RWPE1 (cell line): ENCODE data around the gene HTRA2.
A peak's percentile ranks its signal among the peaks of the same experiment; 100 is the strongest.
"Not testable (repeated sequence)": the region's sequence is repeated elsewhere in the genome, so short reads cannot be mapped to it uniquely, and the experiment has no call there.

Experiments
- CTCF ChIA-PET: fragments of 350-600 bp; sonication (Branson Sonifier 250); formaldehyde crosslinking; extraction: SDS; loops from one replicate; lab custom pipeline; 2021; lab: Yijun Ruan, JAX
- POLR2A ChIA-PET: fragments of 400-600 bp; formaldehyde crosslinking; extraction: SDS; loops from one replicate; lab custom pipeline; 2020; ENCODE audit warnings: antibody characterized with exemption; ENCODE audit not compliant: low non-redundant PET; lab: Yijun Ruan, JAX
- DNase-seq: peaks from one replicate; pipeline ENCODE4 v3.0.0; 2012; ENCODE audit warnings: low spot score
- H3K27ac ChIP-seq: fragments of 450-650 bp; 2 replicates; pipeline ENCODE4 v1.5.1; 2017
- TF ChIP-seq, protein P1 (sequence below): fragments of 450-650 bp; conservative IDR thresholded peaks from 2 replicates; pipeline ENCODE4 v1.5.1; 2017; ENCODE audit warnings: low read depth, mild to moderate bottlenecking

Gene HTRA2

DNA sequence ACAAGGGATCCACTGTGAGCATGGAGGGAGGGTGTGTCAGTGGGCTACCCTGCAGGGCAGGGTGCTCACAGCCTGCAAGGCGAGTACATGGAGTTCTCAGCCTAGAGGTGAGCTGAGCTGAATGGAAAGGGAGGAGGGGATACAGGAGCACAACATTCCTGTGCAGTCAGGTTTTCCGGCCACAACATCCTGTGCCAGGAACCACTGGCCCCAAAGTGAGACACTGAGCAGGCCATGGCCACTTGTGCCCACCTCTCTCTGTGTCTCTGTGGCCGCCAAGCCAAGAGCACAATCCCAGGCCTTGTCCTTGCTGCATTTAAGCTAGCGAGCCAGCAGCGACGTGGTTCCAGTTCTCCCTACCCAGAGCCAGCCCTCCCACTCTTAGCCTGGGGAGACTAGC is 30.9 kb downstream of the HTRA2 start:
- no peak for DNase-seq
- CTCF ChIA-PET: interaction anchor here (0.6 kb wide), 1 partner anchor 356 kb away, joined by 3 read pairs; no protein-coding TSS in a partner anchor
- H3K27ac ChIP-seq: no peak overlapping the region
- POLR2A ChIA-PET: no interaction called here
- TF ChIP-seq, protein P1, sequence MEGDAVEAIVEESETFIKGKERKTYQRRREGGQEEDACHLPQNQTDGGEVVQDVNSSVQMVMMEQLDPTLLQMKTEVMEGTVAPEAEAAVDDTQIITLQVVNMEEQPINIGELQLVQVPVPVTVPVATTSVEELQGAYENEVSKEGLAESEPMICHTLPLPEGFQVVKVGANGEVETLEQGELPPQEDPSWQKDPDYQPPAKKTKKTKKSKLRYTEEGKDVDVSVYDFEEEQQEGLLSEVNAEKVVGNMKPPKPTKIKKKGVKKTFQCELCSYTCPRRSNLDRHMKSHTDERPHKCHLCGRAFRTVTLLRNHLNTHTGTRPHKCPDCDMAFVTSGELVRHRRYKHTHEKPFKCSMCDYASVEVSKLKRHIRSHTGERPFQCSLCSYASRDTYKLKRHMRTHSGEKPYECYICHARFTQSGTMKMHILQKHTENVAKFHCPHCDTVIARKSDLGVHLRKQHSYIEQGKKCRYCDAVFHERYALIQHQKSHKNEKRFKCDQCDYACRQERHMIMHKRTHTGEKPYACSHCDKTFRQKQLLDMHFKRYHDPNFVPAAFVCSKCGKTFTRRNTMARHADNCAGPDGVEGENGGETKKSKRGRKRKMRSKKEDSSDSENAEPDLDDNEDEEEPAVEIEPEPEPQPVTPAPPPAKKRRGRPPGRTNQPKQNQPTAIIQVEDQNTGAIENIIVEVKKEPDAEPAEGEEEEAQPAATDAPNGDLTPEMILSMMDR: no peak

DNA sequence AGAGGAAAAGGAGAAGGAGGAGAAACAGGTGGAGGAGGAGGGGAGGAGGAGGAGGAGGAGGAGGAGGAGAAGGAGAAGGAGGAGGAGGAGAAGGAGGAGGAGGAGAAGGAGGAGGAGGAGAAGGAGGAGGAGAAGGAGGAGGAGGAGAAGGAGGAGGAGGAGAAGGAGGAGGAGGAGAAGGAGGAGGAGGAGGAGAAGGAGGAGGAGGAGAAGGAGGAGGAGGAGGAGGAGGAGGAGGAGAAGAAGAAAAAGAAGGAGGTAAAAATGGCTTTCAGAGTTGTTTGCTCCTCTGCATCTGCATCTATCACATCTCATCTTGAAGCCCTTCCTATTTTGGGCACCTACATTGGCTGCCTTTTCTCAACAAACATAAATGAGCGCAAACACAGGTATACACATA is 31.3 kb downstream of the HTRA2 start:
- POLR2A ChIA-PET, DNase-seq, H3K27ac ChIP-seq: not testable (repeated sequence)
- CTCF ChIA-PET: interaction anchor here (0.6 kb wide), 1 partner anchor 355 kb away, joined by 3 read pairs; no protein-coding TSS in a partner anchor

DNA sequence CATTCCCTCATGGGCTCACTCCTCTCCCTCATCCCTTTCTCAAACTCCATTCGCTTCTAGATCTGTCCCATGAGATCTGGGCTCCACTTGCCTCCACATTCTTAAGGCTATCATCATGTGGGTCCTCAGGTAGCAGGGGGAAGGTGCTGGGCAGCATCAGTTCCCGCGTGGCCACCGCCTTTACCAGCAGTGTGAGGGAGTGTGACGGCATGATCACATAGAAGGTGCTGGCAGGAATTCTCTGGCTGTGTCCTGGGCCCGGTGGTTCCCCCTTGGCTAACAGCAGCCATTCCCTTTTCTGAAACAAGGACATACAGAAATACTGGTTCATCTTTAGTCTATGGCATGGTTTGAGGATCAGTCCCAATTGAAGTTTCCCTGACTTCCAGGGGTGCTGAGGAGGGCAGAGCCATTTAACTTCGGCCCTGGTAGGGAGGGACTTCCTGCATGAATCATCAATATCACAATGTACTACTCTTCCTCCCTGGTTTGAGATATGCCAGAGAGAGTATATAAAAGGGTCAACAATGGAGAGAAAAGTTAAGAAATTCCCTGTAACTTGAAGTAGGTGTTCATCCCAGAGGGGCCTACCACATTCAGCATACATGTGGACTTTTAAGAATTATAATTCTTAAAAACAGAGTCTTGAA is 32.5 kb downstream of the HTRA2 start:
- POLR2A ChIA-PET: no interaction called here
- CTCF ChIA-PET: interaction anchor here (0.7 kb wide), 1 partner anchor 25 kb away, joined by 3 read pairs; no protein-coding TSS in a partner anchor
- no peak for DNase-seq
- TF ChIP-seq, protein P1: no peak
- no peak overlapping the region for H3K27ac ChIP-seq

DNA sequence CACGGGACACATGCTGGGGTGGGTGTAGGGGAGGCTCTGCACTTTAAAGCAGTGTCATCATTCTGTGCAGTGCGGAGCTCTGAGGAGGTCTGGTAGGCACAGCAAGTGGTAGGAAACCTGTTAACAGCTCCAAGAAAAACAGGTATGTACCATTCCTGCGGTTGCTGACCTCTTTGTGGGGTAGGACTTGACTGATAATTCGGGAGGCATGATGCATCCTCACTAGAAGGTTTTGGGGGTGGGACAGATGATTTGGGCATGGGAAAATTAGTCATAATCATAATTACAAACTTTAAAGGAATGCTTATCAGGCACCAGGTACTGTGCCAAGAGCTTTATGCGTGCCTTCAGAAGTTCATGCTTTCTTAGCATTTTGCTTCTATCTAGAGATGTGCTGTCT is 34.5 kb downstream of the HTRA2 start:
- ChIA-PET CTCF (no interaction called here), POLR2A (no interaction called here)
- TF ChIP-seq, protein P1: no peak
- no peak overlapping the region for H3K27ac ChIP-seq
- peak; percentile 43 for DNase-seq

DNA sequence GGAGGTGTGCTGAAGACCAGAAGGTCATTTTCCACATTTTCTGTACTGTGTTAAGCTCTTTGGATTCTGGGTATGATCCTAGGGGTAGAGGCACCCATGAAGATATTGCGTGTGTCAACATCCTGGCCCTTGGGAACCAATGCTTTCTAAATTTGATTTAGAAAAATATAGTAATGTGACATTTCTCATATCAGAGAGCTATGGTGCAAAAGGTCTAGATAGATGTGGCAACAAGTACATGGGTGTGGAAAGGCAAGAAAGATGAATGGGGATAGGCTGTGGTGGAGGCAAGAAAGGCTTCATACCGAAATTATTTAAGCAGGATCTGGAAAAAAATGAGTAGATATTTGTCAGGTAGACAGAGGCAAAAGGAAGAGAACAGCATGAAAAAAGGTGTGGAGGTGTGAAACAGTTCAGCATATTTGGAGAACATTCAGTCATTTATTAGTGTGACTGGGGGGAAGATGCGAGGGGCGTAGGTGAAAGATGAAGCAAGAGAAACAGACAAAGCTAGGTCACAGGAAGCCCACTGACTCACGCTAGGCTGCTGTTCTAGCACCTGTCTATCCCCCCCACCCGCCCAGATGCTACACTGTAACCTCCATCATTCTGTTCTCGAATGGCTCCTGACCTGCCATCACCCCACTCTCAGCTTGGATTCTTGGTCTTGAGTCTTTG is 36.5 kb downstream of the HTRA2 start:
- H3K27ac ChIP-seq: peak overlapping the region; percentile 55; the same call in 1 of the 2 replicates
- CTCF ChIA-PET: interaction anchor here (0.7 to 1.1 kb wide), 3 partner anchors 34 to 310 kb away, joined by 3 to 5 read pairs (median 3); partner anchors contain the start of genes CCDC142 and TTC31
- TF ChIP-seq, protein P1: no peak
- POLR2A ChIA-PET: no interaction called here
- no peak for DNase-seq

DNA sequence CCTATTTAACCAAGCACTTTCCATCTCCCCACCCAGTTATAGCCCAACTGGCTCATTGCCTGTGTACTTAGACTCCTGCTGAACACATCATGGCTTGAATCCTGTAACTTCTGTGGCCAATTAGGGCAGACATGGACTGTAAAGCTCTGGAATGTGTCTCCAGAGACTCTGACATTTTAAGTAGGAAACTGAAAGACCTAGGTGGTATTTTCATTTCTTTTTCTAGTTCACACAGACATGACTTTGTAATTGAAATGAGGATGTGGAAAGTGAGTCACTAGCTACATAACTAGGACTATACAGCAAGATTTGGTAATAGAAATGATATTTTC is 37.0 kb downstream of the HTRA2 start:
- TF ChIP-seq, protein P1: no peak
- DNase-seq: no peak
- H3K27ac ChIP-seq: peak overlapping the region; percentile 55; the same call in 1 of the 2 replicates
- ChIA-PET CTCF (interaction anchor here (1.1 kb wide), 1 partner anchor 83 kb away, joined by 5 read pairs; the partner anchor contains the start of genes CCDC142 and TTC31), POLR2A (no interaction called here)
